ENCODE data around the gene FHL2. TPM values are rescaled to one million over a fixed set of nuclear protein-coding genes. Genes with fewer than 3 reads are reported as not detected.
A peak's percentile ranks its signal among the peaks of the same experiment; 100 is the strongest.

FHL2 gene
- total and polyA plus RNA-seq, 12 donors: 41.2 to 213 (median 103) TPM

DNA sequence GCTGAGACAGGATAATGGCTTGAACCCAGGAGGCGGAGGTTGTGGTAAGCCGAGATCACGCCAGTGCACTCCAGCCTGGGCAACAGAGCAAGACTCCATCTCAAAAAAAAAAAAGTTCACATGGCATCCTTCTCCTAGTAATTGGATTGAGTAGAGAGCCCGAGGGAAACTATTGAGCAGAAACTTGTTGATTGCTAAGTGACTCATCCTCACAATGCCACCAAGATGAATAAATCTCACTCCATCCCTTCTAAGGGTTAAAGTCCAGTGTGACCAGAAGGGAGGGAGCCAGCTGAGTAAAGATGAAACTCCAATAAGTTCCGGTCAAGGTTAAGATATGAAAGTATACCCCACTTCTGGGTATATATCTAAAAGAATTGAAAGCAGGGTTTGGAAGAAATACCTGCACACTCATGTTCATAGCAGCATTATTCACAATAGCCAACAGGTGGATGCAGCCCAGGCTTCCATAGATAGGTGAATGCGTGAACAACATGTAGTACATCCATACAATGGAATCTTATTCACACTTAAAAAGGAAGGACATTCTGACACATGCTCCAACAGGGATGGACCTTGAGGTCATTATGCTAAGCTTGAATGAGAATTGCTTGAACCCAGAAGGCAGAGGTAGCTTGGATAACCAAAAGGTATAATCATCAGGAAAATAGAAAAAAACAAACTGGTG lies 13.0 kb upstream of the FHL2 start:
- TF ChIP-seq POLR2A (IDR thresholded peaks at IDR 0.05): no peak
- TF ChIP-seq, protein P1, sequence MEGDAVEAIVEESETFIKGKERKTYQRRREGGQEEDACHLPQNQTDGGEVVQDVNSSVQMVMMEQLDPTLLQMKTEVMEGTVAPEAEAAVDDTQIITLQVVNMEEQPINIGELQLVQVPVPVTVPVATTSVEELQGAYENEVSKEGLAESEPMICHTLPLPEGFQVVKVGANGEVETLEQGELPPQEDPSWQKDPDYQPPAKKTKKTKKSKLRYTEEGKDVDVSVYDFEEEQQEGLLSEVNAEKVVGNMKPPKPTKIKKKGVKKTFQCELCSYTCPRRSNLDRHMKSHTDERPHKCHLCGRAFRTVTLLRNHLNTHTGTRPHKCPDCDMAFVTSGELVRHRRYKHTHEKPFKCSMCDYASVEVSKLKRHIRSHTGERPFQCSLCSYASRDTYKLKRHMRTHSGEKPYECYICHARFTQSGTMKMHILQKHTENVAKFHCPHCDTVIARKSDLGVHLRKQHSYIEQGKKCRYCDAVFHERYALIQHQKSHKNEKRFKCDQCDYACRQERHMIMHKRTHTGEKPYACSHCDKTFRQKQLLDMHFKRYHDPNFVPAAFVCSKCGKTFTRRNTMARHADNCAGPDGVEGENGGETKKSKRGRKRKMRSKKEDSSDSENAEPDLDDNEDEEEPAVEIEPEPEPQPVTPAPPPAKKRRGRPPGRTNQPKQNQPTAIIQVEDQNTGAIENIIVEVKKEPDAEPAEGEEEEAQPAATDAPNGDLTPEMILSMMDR (IDR thresholded peaks at IDR 0.05): no peak
- no peaks in the 10 kb centered on the region for H3K27me3 ChIP-seq
- no peaks in the 10 kb centered on the region for H3K9me3 ChIP-seq (replicated peaks in 1 of 3)
- no peaks in the 10 kb centered on the region for H3K36me3 ChIP-seq (replicated peaks in 1 of 2)
- 90 to 91% (median 91%) methylated on average over 6 of the region's 6 CpGs for WGBS, 4 donors
- no peak overlapping the region for H3K27ac ChIP-seq
- DNase-seq: no peak
- no peak overlapping the region for H3K4me3 ChIP-seq
- intact Hi-C loops (cut with DNase I): no loop called here
- peaks cover 6 to 20% of the 10 kb centered on the region in 2 donors for H3K4me1 ChIP-seq (replicated peaks in 1 of 2)

GRCh38 chr2:105410554-105410953 lies 11.7 kb upstream of the FHL2 start:
- Histone ChIP-seq H3K27me3 (no peaks in the 10 kb centered on the region), H3K27ac (peak overlapping the region in 2 of 5 donors; percentile 59 to 80), H3K36me3 (replicated peaks in 1 of 2) (no peaks in the 10 kb centered on the region), H3K9me3 (replicated peaks in 1 of 3) (no peaks in the 10 kb centered on the region), H3K4me1 (replicated peaks in 1 of 2) (peaks cover 6 to 23% of the 10 kb centered on the region in 2 donors), H3K4me3 (no peak overlapping the region)
- TF ChIP-seq POLR2A (IDR thresholded peaks at IDR 0.05): no peak
- TF ChIP-seq, protein P1 (IDR thresholded peaks at IDR 0.05): no peak
- intact Hi-C loops (cut with DNase I): no loop called here
- peak in 2 of 7 donors; percentile 33 to 41 for DNase-seq
- 18 to 35% (median 26%) methylated on average over 4 of the region's 4 CpGs for WGBS, 4 donors

- no peaks in the 10 kb centered on the region for H3K9me3 ChIP-seq (replicated peaks in 1 of 3)
- DNase-seq: peak; percentile 68 to 88 (median 81)
- H3K36me3 ChIP-seq (replicated peaks in 1 of 2): no peaks in the 10 kb centered on the region
- WGBS, 4 donors: 33 to 49% (median 43%) methylated on average over 4 to 6 of the region's 6 CpGs
- no peak overlapping the region for H3K4me3 ChIP-seq
- H3K4me1 ChIP-seq (replicated peaks in 1 of 2): peaks cover 6 to 30% of the 10 kb centered on the region in 2 donors
- TF ChIP-seq, protein P1 (IDR thresholded peaks at IDR 0.05): peak in 1 of 6 experiments; percentile 8
- TF ChIP-seq POLR2A (IDR thresholded peaks at IDR 0.05): no peak
- intact Hi-C loops (cut with DNase I): no loop called here
- no peaks in the 10 kb centered on the region for H3K27me3 ChIP-seq
- peak overlapping the region in 2 of 5 donors; percentile 59 to 80 for H3K27ac ChIP-seq
Measured at GRCh38 chr2:105409717-105410116, 10.9 kb upstream of the FHL2 start.

DNA sequence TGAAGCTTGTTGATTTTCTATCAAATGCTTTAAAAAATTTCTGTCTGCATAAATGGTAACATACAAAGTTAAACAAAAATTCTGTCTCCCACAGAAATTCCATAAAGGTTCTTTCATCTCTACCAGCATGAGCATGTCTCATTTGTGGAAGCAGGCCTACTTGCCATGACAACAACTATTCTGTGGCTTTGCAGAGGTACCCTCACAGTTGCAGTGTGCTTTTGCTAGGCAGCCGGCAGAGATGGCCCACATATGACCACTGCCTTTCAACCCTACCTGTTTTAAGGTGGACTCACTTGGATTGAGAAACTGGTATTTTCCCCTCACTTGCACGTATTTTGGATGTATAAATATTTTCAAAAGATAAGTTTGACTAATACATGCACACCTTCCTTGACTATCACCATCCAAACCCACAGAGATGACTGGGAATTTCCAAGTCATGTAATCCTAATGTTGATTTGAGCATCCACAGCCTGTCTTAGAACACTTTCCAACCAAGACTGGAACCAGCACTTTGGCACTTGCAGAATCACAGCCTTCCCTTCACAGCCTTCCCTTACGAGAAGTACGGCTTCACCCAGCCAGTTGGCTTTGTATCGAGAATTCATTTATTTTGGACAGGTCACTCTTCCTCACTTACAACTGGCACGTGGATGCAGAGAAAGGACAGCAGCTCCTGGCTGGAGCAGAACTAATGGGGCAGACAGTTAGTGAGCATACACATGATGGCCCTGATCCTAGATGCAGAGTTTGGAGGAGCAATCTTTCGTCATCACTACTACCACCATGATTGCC lies 9.3 kb upstream of the FHL2 start:
- no peak overlapping the region for H3K27ac ChIP-seq
- intact Hi-C loops (cut with DNase I): no loop called here
- H3K27me3 ChIP-seq: no peaks in the 10 kb centered on the region
- peak in 2 of 7 donors; percentile 4 to 39 for DNase-seq
- H3K36me3 ChIP-seq (replicated peaks in 1 of 2): no peaks in the 10 kb centered on the region
- H3K9me3 ChIP-seq (replicated peaks in 1 of 3): no peaks in the 10 kb centered on the region
- TF ChIP-seq POLR2A (IDR thresholded peaks at IDR 0.05): no peak
- TF ChIP-seq, protein P1 (IDR thresholded peaks at IDR 0.05): no peak
- peaks cover 6 to 37% of the 10 kb centered on the region in 2 donors for H3K4me1 ChIP-seq (replicated peaks in 1 of 2)
- 93% methylated on average over 7 of the region's 7 CpGs for WGBS, 4 donors
- no peak overlapping the region for H3K4me3 ChIP-seq

All from adrenal gland (tissue), 12 donors.